Measurements from ENCODE around the gene ADRB1. TPM values are rescaled to one million over a fixed set of nuclear protein-coding genes. Genes with fewer than 3 reads are reported as not detected.

ADRB1 gene
- total RNA-seq, result 1 to 10 TPM in 3 of 4 donors, under 1 TPM in 1; 0.34 to 4.9 (median 2.8) TPM

DNA sequence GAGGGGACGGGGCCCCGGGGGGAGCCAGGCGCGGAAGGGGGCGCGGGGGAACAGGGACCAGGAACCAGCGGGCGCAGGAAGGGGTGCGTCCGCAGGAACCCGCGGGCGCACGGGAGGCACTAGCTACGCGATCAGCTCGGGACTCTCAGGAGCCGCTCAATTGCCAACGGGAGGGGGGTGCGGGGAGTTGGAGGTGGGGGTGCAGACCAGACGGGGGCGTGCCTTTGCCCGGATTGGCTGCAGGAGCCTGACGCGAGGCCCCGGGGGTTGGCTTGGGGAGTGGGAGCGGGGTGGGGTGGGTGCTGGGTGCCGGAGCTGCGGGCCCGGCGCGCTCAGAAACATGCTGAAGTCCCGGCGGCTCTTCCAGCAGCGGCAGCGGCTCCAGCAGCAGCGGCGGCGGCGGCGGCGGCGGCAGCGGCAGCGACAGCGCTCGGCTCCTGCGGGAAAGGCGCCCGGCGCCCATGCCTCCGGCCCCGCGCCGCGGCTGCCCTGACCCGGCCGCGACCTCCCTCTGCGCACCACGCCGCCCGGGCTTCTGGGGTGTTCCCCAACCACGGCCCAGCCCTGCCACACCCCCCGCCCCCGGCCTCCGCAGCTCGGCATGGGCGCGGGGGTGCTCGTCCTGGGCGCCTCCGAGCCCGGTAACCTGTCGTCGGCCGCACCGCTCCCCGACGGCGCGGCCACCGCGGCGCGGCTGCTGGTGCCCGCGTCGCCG, at the start of gene ADRB1:
TSS of gene ADRB1 (plus strand) at position 335 of the 715 bp plus-strand sequence. CDS start at position 602, 267 bp downstream.
- no peak for TF ChIP-seq CTCF (IDR thresholded peaks at IDR 0.05; ENCODE audit: low read depth)

GRCh38 chr10:113995201-113995600, 48.5 kb upstream of the ADRB1 start:
- TF ChIP-seq CTCF (IDR thresholded peaks at IDR 0.05; ENCODE audit: low read depth), result no peak

GRCh38 chr10:113997428-113997827, 46.2 kb upstream of the ADRB1 start:
- TF ChIP-seq CTCF (IDR thresholded peaks at IDR 0.05; ENCODE audit: low read depth), result no peak

DNA sequence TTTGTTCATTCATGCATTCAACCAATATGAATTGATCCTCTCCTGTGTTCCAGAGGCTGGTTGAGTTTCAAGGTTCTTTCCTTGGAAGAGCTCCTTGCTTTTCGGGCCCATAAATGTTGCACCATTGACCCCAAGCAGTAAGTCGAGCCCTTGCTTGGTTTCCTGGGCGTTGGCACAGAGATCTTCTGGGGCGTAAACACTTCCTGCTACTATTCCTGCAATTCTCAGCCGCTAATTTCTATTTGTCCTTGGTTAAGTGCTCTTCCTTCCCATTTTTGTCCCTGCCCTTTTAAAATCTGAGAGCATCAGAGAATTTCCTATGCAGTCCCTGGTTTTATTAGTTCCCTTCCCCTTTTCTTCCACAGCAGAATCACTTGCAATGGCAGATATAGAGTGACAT, 44.1 kb upstream of the ADRB1 start:
- TF ChIP-seq CTCF (IDR thresholded peaks at IDR 0.05; ENCODE audit: low read depth), result no peak

DNA sequence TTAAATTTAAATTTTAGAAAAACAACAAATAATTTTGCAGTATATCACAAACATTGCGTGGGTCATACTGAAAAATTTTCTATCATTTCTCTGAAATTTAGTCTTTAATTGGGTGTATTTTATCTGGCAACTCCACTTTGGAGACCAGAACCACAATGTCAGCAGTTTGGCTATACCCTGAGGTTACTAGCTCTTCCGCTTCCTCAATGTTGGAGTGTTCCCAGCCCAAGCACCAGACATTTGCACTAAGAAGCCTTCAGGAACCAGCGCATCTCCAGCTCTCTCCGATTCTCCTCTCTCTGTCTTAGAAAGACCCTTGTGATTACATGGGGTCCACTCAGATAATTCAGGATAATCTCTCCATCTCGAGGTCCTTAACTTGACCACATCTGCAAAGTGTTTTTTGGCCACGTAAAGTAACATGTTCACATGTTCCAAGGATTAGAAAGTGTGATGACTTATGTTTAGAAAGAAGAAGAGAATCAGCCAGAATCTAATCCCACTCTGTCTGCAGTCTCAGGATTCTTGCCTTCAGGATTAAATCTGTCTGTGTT, 43.1 kb upstream of the ADRB1 start:
- no peak for TF ChIP-seq CTCF (IDR thresholded peaks at IDR 0.05; ENCODE audit: low read depth)

DNA sequence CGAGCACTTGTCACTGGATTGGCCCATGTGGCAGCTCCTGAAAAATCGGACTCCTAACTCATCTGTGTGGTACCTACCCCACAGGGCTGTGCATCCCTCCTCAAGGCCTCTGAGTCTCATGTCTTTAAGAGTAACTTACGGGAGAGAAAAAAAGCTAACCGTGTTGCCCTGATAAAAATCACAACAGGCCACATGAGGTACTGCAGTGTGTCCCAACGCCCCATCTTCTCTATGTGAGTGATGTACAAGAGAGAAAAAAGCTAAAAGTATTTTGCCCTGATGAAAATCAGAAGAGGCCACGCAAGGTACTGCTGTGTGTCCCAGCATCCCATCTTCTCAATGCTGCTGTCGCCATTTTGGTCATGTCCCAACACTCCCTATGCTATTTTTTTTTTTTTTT, 41.2 kb upstream of the ADRB1 start:
- no peak for TF ChIP-seq CTCF (IDR thresholded peaks at IDR 0.05; ENCODE audit: low read depth)

GRCh38 chr10:114003161-114003941, 40.3 kb upstream of the ADRB1 start:
- TF ChIP-seq CTCF (IDR thresholded peaks at IDR 0.05; ENCODE audit: low read depth), result no peak
